Esophagus squamous epithelium (tissue), 5 donors: ENCODE results near the gene LSG1. TPM values are rescaled to one million over a fixed set of nuclear protein-coding genes. Genes with fewer than 3 reads are reported as not detected.

Experiments
- DNase-seq: peaks from one replicate; lab custom pipeline; 2025; lab: John Stamatoyannopoulos, UW
- H3K27ac ChIP-seq, 4 donors: fragments of 200-600 bp; sonication (generic); one replicate each; pipeline ENCODE4 v1.5.1; 2016 to 2019; ENCODE audit warnings: mild to moderate bottlenecking in 1 of 4
- H3K27me3 ChIP-seq, 4 donors: fragments of 200-600 bp; sonication (generic); 1 replicate in 3 of 4; 2 replicates in 1 of 4; pipeline versions ENCODE4 v1.5.1 to v1.6.0; 2017 to 2021; ENCODE audit warnings: antibody characterized with exemption in 1 of 4
- H3K36me3 ChIP-seq, 3 donors: fragments of 200-600 bp; sonication (generic); one replicate each; pipeline ENCODE4 v1.5.1; 2016 to 2019
- H3K4me1 ChIP-seq, 3 donors: fragments of 200-600 bp; sonication (generic); one replicate each; pipeline ENCODE4 v1.5.1; 2017 to 2019
- H3K4me3 ChIP-seq, 4 donors: fragments of 200-600 bp; sonication (generic); 1 replicate in 3 of 4; 2 replicates in 1 of 4; pipeline ENCODE4 v1.5.1; 2016 to 2019; ENCODE audit warnings: mild to moderate bottlenecking in 2 of 4, moderate library complexity in 1 of 4
- H3K9me3 ChIP-seq, 3 donors: fragments of 200-600 bp; sonication (generic); one replicate each; pipeline ENCODE4 v1.5.1; 2016 to 2019
- POLR2A ChIP-seq, 4 donors: fragments of 450-650 bp; IDR thresholded peaks; one replicate each; pipeline ENCODE4 v1.6.1; 2017; ENCODE audit warnings: antibody characterized with exemption in 4 of 4, mild to moderate bottlenecking in 4 of 4, moderate library complexity in 3 of 4
- WGBS, 2 donors: methylation state at CpG; one replicate each; pipeline ENCODE4 v1.1.5; 2018; 5-methylcytosine and 5-hydroxymethylcytosine counted together
- intact Hi-C: fragments of 100-400 bp; cut with DNase I; formaldehyde crosslinking; loops from one replicate; pipeline ENCODE4 v1.15.0; 2022
- total RNA-seq, 4 donors: library from RNA; depleted of rRNA; stranded (reverse); fragments of >200 nt; gene quantifications; one replicate each; pipeline ENCODE4 v1.1.0, GENCODE V29; 2016
- TF ChIP-seq, protein P1 (sequence below), 6 experiments: fragments of 450-650 bp in 4 of 6; fragments of 200-600 bp in 2 of 6; sonication (generic) in 2 of 6; IDR thresholded peaks; one replicate each; pipeline ENCODE4 v1.5.1; 2016 to 2019; ENCODE audit warnings: antibody characterized with exemption in 6 of 6, mild to moderate bottlenecking in 4 of 6, moderate library complexity in 4 of 6
- donor health status: DM: yes; HTN: yes; CAD: no.

The LSG1 gene
- total RNA-seq, result 10 to 100 TPM; 25.6 to 42.0 (median 30.4) TPM

DNA sequence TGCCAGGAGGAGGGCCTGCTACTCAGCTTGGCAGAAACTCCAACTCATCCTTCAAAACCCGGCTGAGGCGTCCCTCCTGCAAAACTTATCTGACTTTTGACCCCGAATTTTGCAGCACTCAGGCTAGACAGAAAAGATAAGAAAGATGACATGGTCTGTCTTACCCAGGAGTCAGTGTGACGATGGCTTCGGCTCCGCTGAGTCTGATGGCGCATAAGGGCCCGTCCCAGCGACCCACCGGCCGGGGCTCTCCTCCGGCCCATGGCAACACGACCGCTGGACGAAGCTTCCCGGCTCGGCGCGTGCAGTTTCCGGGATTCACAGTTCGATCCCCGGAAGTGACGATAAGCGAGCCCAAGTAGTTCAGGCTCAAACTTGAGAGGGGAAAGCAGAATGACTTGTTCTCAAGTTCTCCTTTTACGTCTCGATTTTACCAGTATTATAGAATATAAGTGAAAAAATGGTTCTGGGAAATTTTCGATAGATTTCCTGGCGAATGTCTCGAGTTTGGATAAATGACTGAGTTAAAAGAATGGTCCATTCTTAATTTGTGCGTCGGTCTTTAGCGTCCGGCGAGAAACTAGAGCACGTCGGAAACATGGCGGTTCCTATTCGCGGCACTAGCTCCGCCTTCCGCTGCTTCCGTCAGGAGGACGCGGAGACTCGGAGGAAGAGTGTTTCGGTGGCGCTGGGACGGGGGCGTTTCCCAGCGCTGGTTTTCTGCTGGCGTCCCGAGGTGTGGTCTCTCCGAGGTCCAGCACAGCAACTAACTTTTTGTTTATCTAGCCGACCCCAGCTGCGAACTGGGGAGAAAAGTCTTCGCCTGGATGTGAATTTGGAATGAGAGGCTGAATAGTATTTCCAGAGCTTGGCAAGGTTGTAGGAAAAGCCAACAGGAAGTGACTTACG is at the start of gene LSG1:
TSS of gene LSG1 (minus strand) at position 292 of the 909 bp plus-strand sequence. CDS start at position 263, 29 bp downstream.
- Histone ChIP-seq H3K4me3 (peak within 1 kb of the TSS; percentile 72 to 83 (median 79)), H3K27ac (peak within 1 kb of the TSS; percentile 75 to 94 (median 91)), H3K4me1 (peaks cover 0 to 36% (median 19%) of the 10 kb centered on the region in 3 donors), H3K36me3 (peaks cover 0 to 23% (median 0%) of the 10 kb centered on the region in 3 donors), H3K27me3 (no peaks in the 10 kb centered on the region), H3K9me3 (no peaks in the 10 kb centered on the region)
- DNase-seq, result peak; percentile 63
- TF ChIP-seq, protein P1, sequence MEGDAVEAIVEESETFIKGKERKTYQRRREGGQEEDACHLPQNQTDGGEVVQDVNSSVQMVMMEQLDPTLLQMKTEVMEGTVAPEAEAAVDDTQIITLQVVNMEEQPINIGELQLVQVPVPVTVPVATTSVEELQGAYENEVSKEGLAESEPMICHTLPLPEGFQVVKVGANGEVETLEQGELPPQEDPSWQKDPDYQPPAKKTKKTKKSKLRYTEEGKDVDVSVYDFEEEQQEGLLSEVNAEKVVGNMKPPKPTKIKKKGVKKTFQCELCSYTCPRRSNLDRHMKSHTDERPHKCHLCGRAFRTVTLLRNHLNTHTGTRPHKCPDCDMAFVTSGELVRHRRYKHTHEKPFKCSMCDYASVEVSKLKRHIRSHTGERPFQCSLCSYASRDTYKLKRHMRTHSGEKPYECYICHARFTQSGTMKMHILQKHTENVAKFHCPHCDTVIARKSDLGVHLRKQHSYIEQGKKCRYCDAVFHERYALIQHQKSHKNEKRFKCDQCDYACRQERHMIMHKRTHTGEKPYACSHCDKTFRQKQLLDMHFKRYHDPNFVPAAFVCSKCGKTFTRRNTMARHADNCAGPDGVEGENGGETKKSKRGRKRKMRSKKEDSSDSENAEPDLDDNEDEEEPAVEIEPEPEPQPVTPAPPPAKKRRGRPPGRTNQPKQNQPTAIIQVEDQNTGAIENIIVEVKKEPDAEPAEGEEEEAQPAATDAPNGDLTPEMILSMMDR (IDR thresholded peaks at IDR 0.05), result peak in 3 of 6 experiments; percentile 3 to 47 (median 5)
- TF ChIP-seq POLR2A (IDR thresholded peaks at IDR 0.05), result peak in 3 of 4 donors; percentile 29 to 41 (median 30)
- intact Hi-C loops, result no loop called here
- WGBS, 2 donors, result 0 to 1% methylated on average over 48 to 55 of the region's 57 CpGs

DNA sequence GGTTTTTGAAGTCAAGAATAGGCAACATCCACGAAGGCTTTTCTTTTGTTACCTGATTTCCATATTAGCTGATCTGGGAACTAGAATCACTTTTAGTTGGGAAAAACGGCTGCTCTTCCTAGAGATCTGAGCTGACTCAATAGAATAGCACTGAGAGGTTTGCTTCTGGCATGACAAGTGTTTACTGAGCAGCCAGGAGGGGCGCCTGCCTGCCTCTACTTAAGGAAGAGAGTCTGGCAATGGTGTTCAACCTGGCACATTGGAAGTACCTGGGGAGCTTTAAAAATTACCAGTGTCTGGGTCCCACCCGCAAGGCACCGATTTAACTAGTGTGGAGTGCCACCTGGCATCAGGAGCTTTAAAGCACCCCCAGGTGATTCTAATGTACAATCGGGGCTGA is 48.1 kb upstream of the LSG1 start:
- Histone ChIP-seq H3K4me1 (peaks cover 0 to 22% (median 0%) of the 10 kb centered on the region in 3 donors), H3K36me3 (no peaks in the 10 kb centered on the region), H3K27me3 (no peaks in the 10 kb centered on the region), H3K27ac (no peak overlapping the region), H3K9me3 (no peaks in the 10 kb centered on the region), H3K4me3 (no peak overlapping the region)
- TF ChIP-seq, protein P1 (IDR thresholded peaks at IDR 0.05), result no peak
- TF ChIP-seq POLR2A (IDR thresholded peaks at IDR 0.05), result no peak
- WGBS, 2 donors, result 59 to 82% methylated on average over 4 to 6 of the region's 6 CpGs
- intact Hi-C loops, result no loop called here
- DNase-seq, result no peak

DNA sequence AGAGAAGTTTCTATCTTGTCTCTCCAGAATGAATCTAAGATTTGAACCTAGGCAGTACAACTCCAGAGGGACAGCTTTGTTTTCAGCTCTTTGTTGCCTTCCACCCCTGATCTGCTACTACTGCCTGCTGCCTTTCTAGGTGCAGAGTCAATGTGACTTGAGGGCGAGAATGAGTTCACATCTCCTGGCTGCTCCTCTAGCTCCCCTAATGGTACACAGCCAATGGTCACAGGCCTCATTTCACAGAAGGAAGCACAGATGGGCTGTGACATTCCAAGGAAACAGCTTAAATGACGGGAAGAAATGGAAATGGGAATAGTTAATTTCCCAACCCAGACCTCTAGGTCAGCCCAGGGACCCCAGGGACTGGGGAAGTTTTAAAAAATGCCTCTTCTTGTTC is 46.1 kb upstream of the LSG1 start:
- DNase-seq, result no peak
- Histone ChIP-seq H3K36me3 (no peaks in the 10 kb centered on the region), H3K4me1 (peaks cover 0 to 20% (median 0%) of the 10 kb centered on the region in 3 donors), H3K4me3 (no peak overlapping the region), H3K9me3 (no peaks in the 10 kb centered on the region), H3K27ac (no peak overlapping the region), H3K27me3 (no peaks in the 10 kb centered on the region)
- TF ChIP-seq, protein P1 (IDR thresholded peaks at IDR 0.05), result no peak
- intact Hi-C loops, result no loop called here
- WGBS, 2 donors, result 61 to 90% methylated on average over 1 to 2 of the region's 2 CpGs

DNA sequence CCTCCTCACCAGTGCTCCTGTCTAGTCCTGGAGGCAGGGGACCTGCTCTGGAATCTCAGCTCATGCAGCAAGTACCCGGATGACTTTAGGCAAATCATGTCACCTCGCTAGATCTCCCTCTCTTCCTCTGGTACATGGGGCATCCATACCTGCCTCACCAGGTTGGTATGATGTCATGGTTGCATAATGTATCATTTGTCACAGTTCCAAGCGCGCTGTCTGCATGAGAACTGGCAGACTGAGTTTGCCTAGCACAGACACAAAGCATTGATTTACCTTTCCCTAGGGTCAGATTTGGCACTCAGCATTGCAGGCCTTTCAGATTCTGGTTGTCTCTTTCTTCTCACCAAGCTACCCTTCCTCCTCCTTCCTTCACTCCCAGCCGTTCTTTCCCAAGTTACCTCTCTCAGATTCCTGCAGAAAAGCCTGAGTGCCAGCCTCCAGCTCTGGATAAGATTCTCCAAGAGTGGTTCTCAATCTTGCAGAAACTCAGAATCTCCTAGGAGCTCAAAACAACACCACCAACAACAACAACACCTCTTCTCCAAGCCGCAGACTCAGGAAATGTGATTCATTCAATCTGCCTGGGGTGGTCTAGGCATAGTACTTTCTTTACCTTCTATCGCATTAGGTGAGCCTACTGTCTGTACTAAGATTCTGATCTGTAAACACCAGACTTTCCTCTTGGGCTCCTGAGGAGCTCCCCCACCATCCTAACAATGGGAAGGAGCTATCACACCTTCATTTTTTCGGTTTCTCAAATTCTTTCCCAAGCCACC is 43.2 kb upstream of the LSG1 start:
- H3K27ac ChIP-seq, result no peak overlapping the region
- H3K9me3 ChIP-seq, result no peaks in the 10 kb centered on the region
- H3K4me3 ChIP-seq, result no peak overlapping the region
- no peak for DNase-seq
- TF ChIP-seq POLR2A (IDR thresholded peaks at IDR 0.05), result no peak
- TF ChIP-seq, protein P1 (IDR thresholded peaks at IDR 0.05), result no peak
- 51 to 59% methylated on average over 8 of the region's 8 CpGs for WGBS, 2 donors
- peaks cover 0 to 26% (median 10%) of the 10 kb centered on the region in 3 donors for H3K4me1 ChIP-seq
- no peaks in the 10 kb centered on the region for H3K36me3 ChIP-seq
- intact Hi-C loops, result no loop called here
- H3K27me3 ChIP-seq, result no peaks in the 10 kb centered on the region
